ENCODE measurements around the gene FIGNL1. TPM values are rescaled to one million over a fixed set of nuclear protein-coding genes. Genes with fewer than 3 reads are reported as not detected.

The FIGNL1 gene
- total RNA-seq, 6 donors from 2014 or later = 1.9 to 14.7 (median 8.0) TPM

- WGBS, 2 donors = 44 to 58% methylated on average over 6 of the region's 6 CpGs
- DNase-seq (no peak), ATAC-seq (ENCODE audit: low FRiP score in 2 of 2) (no peak)
- Histone ChIP-seq H3K9me3 (no peaks in the 10 kb centered on the region), H3K4me1 (peaks cover 0 to 18% (median 15%) of the 10 kb centered on the region in 4 donors), H3K4me3 (no peak overlapping the region), H3K27ac (peak overlapping the region; percentile 29 to 62 (median 38)), H3K27me3 (no peaks in the 10 kb centered on the region), H3K36me3 (no peaks in the 10 kb centered on the region)
- no peak for TF ChIP-seq POLR2A (IDR thresholded peaks at IDR 0.05)
- no peak for TF ChIP-seq POLR2AphosphoS5 (IDR thresholded peaks at IDR 0.05)
- TF ChIP-seq EP300 (IDR thresholded peaks at IDR 0.05) = no peak
- TF ChIP-seq CTCF (IDR thresholded peaks at IDR 0.05) = no peak
Observed at GRCh38 chr7:50496569-50496968, 46.4 kb upstream of the FIGNL1 start.

GRCh38 chr7:50495746-50496145 lies 45.6 kb upstream of the FIGNL1 start:
- DNase-seq (no peak), ATAC-seq (ENCODE audit: low FRiP score in 2 of 2) (no peak)
- Histone ChIP-seq H3K27ac (no peak overlapping the region), H3K4me3 (no peak overlapping the region), H3K36me3 (no peaks in the 10 kb centered on the region), H3K27me3 (no peaks in the 10 kb centered on the region), H3K9me3 (no peaks in the 10 kb centered on the region), H3K4me1 (peaks cover 0 to 18% (median 15%) of the 10 kb centered on the region in 4 donors)
- TF ChIP-seq EP300 (IDR thresholded peaks at IDR 0.05) = no peak
- no peak for TF ChIP-seq POLR2A (IDR thresholded peaks at IDR 0.05)
- TF ChIP-seq CTCF (IDR thresholded peaks at IDR 0.05) = no peak
- no peak for TF ChIP-seq POLR2AphosphoS5 (IDR thresholded peaks at IDR 0.05)
- 61 to 63% methylated on average over 3 of the region's 3 CpGs for WGBS, 2 donors

GRCh38 chr7:50492770-50493519 lies 42.8 kb upstream of the FIGNL1 start:
- WGBS, 2 donors = 91 to 94% methylated on average over 27 to 30 of the region's 30 CpGs
- H3K36me3 ChIP-seq = no peaks in the 10 kb centered on the region
- ATAC-seq (ENCODE audit: low FRiP score in 2 of 2) = peak in 1 of 2 donors; percentile 15
- TF ChIP-seq POLR2AphosphoS5 (IDR thresholded peaks at IDR 0.05) (no peak), POLR2A (IDR thresholded peaks at IDR 0.05) (no peak)
- H3K27me3 ChIP-seq = no peaks in the 10 kb centered on the region
- no peaks in the 10 kb centered on the region for H3K9me3 ChIP-seq
- H3K4me1 ChIP-seq = peaks cover 0 to 18% (median 15%) of the 10 kb centered on the region in 4 donors
- DNase-seq = peak in 1 of 2 donors; percentile 54
- no peak overlapping the region for H3K4me3 ChIP-seq
- no peak overlapping the region for H3K27ac ChIP-seq

- no peak overlapping the region for H3K27ac ChIP-seq
- H3K4me1 ChIP-seq = peaks cover 0 to 11% (median 10%) of the 10 kb centered on the region in 4 donors
- DNase-seq = no peak
- no peak for TF ChIP-seq POLR2AphosphoS5 (IDR thresholded peaks at IDR 0.05)
- no peaks in the 10 kb centered on the region for H3K9me3 ChIP-seq
- no peak for ATAC-seq (ENCODE audit: low FRiP score in 2 of 2)
- no peak overlapping the region for H3K4me3 ChIP-seq
- no peaks in the 10 kb centered on the region for H3K36me3 ChIP-seq
- no peaks in the 10 kb centered on the region for H3K27me3 ChIP-seq
- WGBS, 2 donors = 84 to 91% methylated on average over 1 of the region's 1 CpG
Observed at GRCh38 chr7:50491943-50492342, 41.8 kb upstream of the FIGNL1 start.

- ATAC-seq (ENCODE audit: low FRiP score in 2 of 2) (no peak), DNase-seq (no peak)
- Histone ChIP-seq H3K4me3 (no peak overlapping the region), H3K4me1 (peaks cover 0 to 7% (median 3%) of the 10 kb centered on the region in 4 donors), H3K27me3 (no peaks in the 10 kb centered on the region), H3K36me3 (no peaks in the 10 kb centered on the region), H3K27ac (no peak overlapping the region), H3K9me3 (no peaks in the 10 kb centered on the region)
- TF ChIP-seq POLR2AphosphoS5 (IDR thresholded peaks at IDR 0.05) (no peak), POLR2A (IDR thresholded peaks at IDR 0.05) (no peak), EP300 (IDR thresholded peaks at IDR 0.05) (no peak), CTCF (IDR thresholded peaks at IDR 0.05) (no peak)
- WGBS, 2 donors = 61 to 81% methylated on average over 5 of the region's 5 CpGs
Observed at GRCh38 chr7:50491209-50491608, 41.1 kb upstream of the FIGNL1 start.

- no peak overlapping the region for H3K4me3 ChIP-seq
- no peak for DNase-seq
- no peak overlapping the region for H3K27ac ChIP-seq
- H3K4me1 ChIP-seq = no peaks in the 10 kb centered on the region
- H3K9me3 ChIP-seq = no peaks in the 10 kb centered on the region
- no peak for ATAC-seq (ENCODE audit: low FRiP score in 2 of 2)
- no peak for TF ChIP-seq POLR2AphosphoS5 (IDR thresholded peaks at IDR 0.05)
- TF ChIP-seq POLR2A (IDR thresholded peaks at IDR 0.05) = no peak
- TF ChIP-seq CTCF (IDR thresholded peaks at IDR 0.05) = no peak
- TF ChIP-seq EP300 (IDR thresholded peaks at IDR 0.05) = no peak
- no peaks in the 10 kb centered on the region for H3K36me3 ChIP-seq
- H3K27me3 ChIP-seq = no peaks in the 10 kb centered on the region
Observed at GRCh38 chr7:50488379-50488778, 38.2 kb upstream of the FIGNL1 start.

Data from upper lobe of left lung (tissue), 6 donors.